CD14-positive monocyte (primary cell): ENCODE measurements around the gene CNTN5. TPM values are rescaled to one million over a fixed set of nuclear protein-coding genes. Genes with fewer than 3 reads are reported as not detected.

Experiments
- DNase-seq, 3 donors: peaks; one replicate each; pipeline ENCODE4 v3.0.0-alpha.2; 2011 to 2022
- H2AFZ ChIP-seq: 2 replicates; pipeline ENCODE4 v1.6.0; 2012; ENCODE audit warnings: mild to moderate bottlenecking, low read depth, low read length, inconsistent platforms; ENCODE audit not compliant: insufficient read depth, poor library complexity, severe bottlenecking
- H3K27ac ChIP-seq, 2 donors: 1 replicate in 1 of 2; 2 replicates in 1 of 2; pipeline ENCODE4 v1.5.1; 2012 to 2013; ENCODE audit warnings: low read length in 2 of 2, control low read depth in 1 of 2, inconsistent platforms in 1 of 2, low read depth in 1 of 2, mild to moderate bottlenecking in 1 of 2
- H3K27me3 ChIP-seq, 2 donors: one replicate each; pipeline versions ENCODE4 v1.6.0 to v1.6.1; 2011 to 2013; ENCODE audit warnings: low read length in 2 of 2; ENCODE audit not compliant: control insufficient read depth in 2 of 2, insufficient read depth in 2 of 2
- H3K36me3 ChIP-seq, 2 donors: replicated peaks in 1 of 2; 1 replicate in 1 of 2; 2 replicates in 1 of 2; pipeline versions ENCODE4 v1.5.1 to v1.6.1; 2012 to 2013; ENCODE audit warnings: low read length in 2 of 2, control low read depth in 1 of 2, inconsistent platforms in 1 of 2, mild to moderate bottlenecking in 1 of 2; ENCODE audit not compliant: insufficient read depth in 2 of 2, control insufficient read depth in 1 of 2
- H3K4me1 ChIP-seq, 2 donors: 1 replicate in 1 of 2; 2 replicates in 1 of 2; pipeline versions ENCODE4 v1.5.1 to v1.6.1; 2012 to 2013; ENCODE audit warnings: low read length in 2 of 2, control low read depth in 1 of 2, inconsistent platforms in 1 of 2, mild to moderate bottlenecking in 1 of 2, moderate library complexity in 1 of 2; ENCODE audit not compliant: insufficient read depth in 2 of 2, control insufficient read depth in 1 of 2
- H3K4me2 ChIP-seq: replicated peaks from 2 replicates; pipeline ENCODE3; 2012; ENCODE audit warnings: low read length, moderate library complexity, mild to moderate bottlenecking; ENCODE audit not compliant: poor library complexity, severe bottlenecking; ENCODE audit errors: extremely low read depth
- H3K4me3 ChIP-seq, 3 experiments: fragments of 200-600 bp in 1 of 3; sonication (generic) in 1 of 3; replicated peaks in 1 of 3; 1 replicate in 2 of 3; 2 replicates in 1 of 3; pipeline ENCODE4 v1.5.1; 2011 to 2013; ENCODE audit warnings: low read length in 3 of 3, mild to moderate bottlenecking in 3 of 3, control low read depth in 2 of 3, low read depth in 2 of 3, inconsistent platforms in 1 of 3, moderate library complexity in 1 of 3
- H3K79me2 ChIP-seq: 2 replicates; pipeline ENCODE4 v1.6.0; 2012; ENCODE audit warnings: mild to moderate bottlenecking, control low read depth, inconsistent platforms, low read length, moderate library complexity; ENCODE audit not compliant: insufficient read depth
- H3K9ac ChIP-seq: 2 replicates; pipeline ENCODE4 v1.6.0; 2017; ENCODE audit warnings: low read length, mild to moderate bottlenecking; ENCODE audit not compliant: insufficient read depth, poor library complexity, severe bottlenecking
- H3K9me3 ChIP-seq, 2 donors: replicated peaks in 1 of 2; 1 replicate in 1 of 2; 2 replicates in 1 of 2; pipeline versions ENCODE4 v1.5.1 to v1.6.1; 2012 to 2013; ENCODE audit warnings: low read length in 2 of 2, control low read depth in 1 of 2; ENCODE audit not compliant: control insufficient read depth in 1 of 2, insufficient read depth in 1 of 2
- H4K20me1 ChIP-seq: 2 replicates; pipeline ENCODE4 v1.6.0; 2012; ENCODE audit warnings: mild to moderate bottlenecking, low read length, control low read depth, moderate library complexity; ENCODE audit not compliant: insufficient read depth
- H3K27ac Mint-ChIP-seq, 7 donors: one replicate each; pipeline ENCODE4 v1.8.0; 2020; ENCODE audit warnings: mild to moderate bottlenecking in 7 of 7, mixed read lengths in 7 of 7, moderate library complexity in 6 of 7, inconsistent platforms in 2 of 7
- H3K27me3 Mint-ChIP-seq, 3 donors: one replicate each; pipeline ENCODE4 v1.8.0; 2021 to 2022; ENCODE audit warnings: low read depth in 3 of 3, mild to moderate bottlenecking in 3 of 3, mixed read lengths in 3 of 3, moderate library complexity in 3 of 3, inconsistent platforms in 1 of 3
- H3K36me3 Mint-ChIP-seq, 2 donors: one replicate each; pipeline ENCODE4 v1.8.0; 2020; ENCODE audit warnings: mixed read lengths in 2 of 2, inconsistent platforms in 1 of 2, mild to moderate bottlenecking in 1 of 2
- H3K4me1 Mint-ChIP-seq: one replicate; pipeline ENCODE4 v1.8.0; 2020; ENCODE audit warnings: mild to moderate bottlenecking, mixed read lengths
- H3K4me3 Mint-ChIP-seq, 2 donors: one replicate each; pipeline ENCODE4 v1.8.0; 2020; ENCODE audit warnings: mild to moderate bottlenecking in 2 of 2, mixed read lengths in 2 of 2, moderate library complexity in 1 of 2
- H3K9me3 Mint-ChIP-seq, 7 donors: one replicate each; pipeline ENCODE4 v1.8.0; 2020 to 2022; ENCODE audit warnings: mixed read lengths in 7 of 7, mild to moderate bottlenecking in 6 of 7, moderate library complexity in 6 of 7, inconsistent platforms in 2 of 7
- CTCF ChIP-seq: fragments of 200-600 bp; IDR thresholded peaks from one replicate; pipeline ENCODE4 v1.8.0; 2022; ENCODE audit warnings: antibody characterized with exemption, mild to moderate bottlenecking
- WGBS: methylation state at CpG from one replicate; pipeline ENCODE4 v1.1.5; 2013; ENCODE audit warnings: missing lambda C conversion rate; ENCODE audit not compliant: insufficient coverage; 5-methylcytosine and 5-hydroxymethylcytosine counted together
- intact Hi-C, 2 donors: fragments of 100-400 bp; cut with micrococcal nuclease; formaldehyde crosslinking; loops; one replicate each; pipeline versions ENCODE4 v1.15.0 to v1.15.1; 2023
- polyA plus RNA-seq, 3 donors: library from polyadenylated mRNA; depleted of rRNA in 1 of 3; unstranded in 2 of 3; stranded (reverse) in 1 of 3; fragments of 300-500 nt in 2 of 3; fragments of >200 nt in 1 of 3; fragmentation: Illumina TruSeq in 2 of 3; gene quantifications; 1 replicate in 2 of 3; 2 replicates in 1 of 3; pipeline ENCODE4 v1.2.3, GENCODE V29; 2012 to 2021

The CNTN5 gene
- polyA plus RNA-seq, 3 donors = not detected

- Mint-ChIP-seq H3K36me3 (no peaks in the 10 kb centered on the region), H3K9me3 (peaks cover 1 to 28% (median 7%) of the 10 kb centered on the region in 7 donors), H3K27ac (no peak overlapping the region), H3K4me1 (no peaks in the 10 kb centered on the region), H3K27me3 (no peaks in the 10 kb centered on the region), H3K4me3 (no peak overlapping the region)
- Histone ChIP-seq H3K4me1 (no peaks in the 10 kb centered on the region), H4K20me1 (no peaks in the 10 kb centered on the region), H3K27me3 (no peaks in the 10 kb centered on the region), H3K9ac (no peak overlapping the region), H3K4me3 (no peak overlapping the region), H3K4me2 (no peak overlapping the region), H3K36me3 (no peaks in the 10 kb centered on the region), H2AFZ (no peak overlapping the region), H3K27ac (no peak overlapping the region), H3K9me3 (peaks cover 13 to 20% of the 10 kb centered on the region in 2 donors), H3K79me2 (no peaks in the 10 kb centered on the region)
- DNase-seq = no peak
- TF ChIP-seq CTCF = no peak
- intact Hi-C loops = no loop called here
Measured at GRCh38 chr11:100367892-100368291, 1347.1 kb downstream of the CNTN5 start.

GRCh38 chr11:100383357-100383865, 1362.7 kb downstream of the CNTN5 start:
- intact Hi-C loops = no loop called here
- Mint-ChIP-seq H3K27me3 (no peaks in the 10 kb centered on the region), H3K4me1 (no peaks in the 10 kb centered on the region), H3K36me3 (no peaks in the 10 kb centered on the region), H3K4me3 (no peak overlapping the region), H3K9me3 (peaks cover 1 to 17% (median 8%) of the 10 kb centered on the region in 7 donors), H3K27ac (no peak overlapping the region)
- H2AFZ ChIP-seq = no peak overlapping the region
- no peak overlapping the region for H3K4me3 ChIP-seq
- no peak for DNase-seq
- no peak for TF ChIP-seq CTCF
- H3K27ac ChIP-seq = no peak overlapping the region
- H3K4me2 ChIP-seq = no peak overlapping the region
- WGBS = 77% methylated on average over 5 of the region's 7 CpGs
- H4K20me1 ChIP-seq = no peaks in the 10 kb centered on the region
- peaks cover 16 to 18% of the 10 kb centered on the region in 2 donors for H3K9me3 ChIP-seq
- no peaks in the 10 kb centered on the region for H3K27me3 ChIP-seq
- H3K79me2 ChIP-seq = no peaks in the 10 kb centered on the region
- H3K36me3 ChIP-seq = no peaks in the 10 kb centered on the region
- no peaks in the 10 kb centered on the region for H3K4me1 ChIP-seq
- H3K9ac ChIP-seq = no peak overlapping the region
